HepG2 (cell line): ENCODE results near the gene FAM184B. TPM values are rescaled to one million over a fixed set of nuclear protein-coding genes. Genes with fewer than 3 reads are reported as not detected.

Experiments
- CBFB ChIP-seq: sonication (generic); formaldehyde crosslinking; IDR thresholded peaks from 2 replicates; pipeline ENCODE4 v1.4.0; 2020; ENCODE audit warnings: missing genetic modification reagents
- ETV5 ChIP-seq: IDR thresholded peaks from 2 replicates; pipeline ENCODE4 v1.6.1; 2018; ENCODE audit warnings: missing biosample characterization, missing genetic modification reagents, inconsistent platforms, borderline replicate concordance
- HMG20A ChIP-seq: IDR thresholded peaks from 2 replicates; pipeline ENCODE4 v1.6.1; 2016; ENCODE audit warnings: borderline replicate concordance
- RFX3 ChIP-seq: IDR thresholded peaks from 2 replicates; pipeline ENCODE4 v1.6.1; 2016; ENCODE audit warnings: missing biosample characterization, missing genetic modification reagents
- RORA ChIP-seq: sonication (generic); formaldehyde crosslinking; IDR thresholded peaks from 2 replicates; pipeline ENCODE4 v1.5.0; 2020; ENCODE audit warnings: mild to moderate bottlenecking, missing genetic modification reagents, moderate library complexity
- SALL2 ChIP-seq: sonication (generic); formaldehyde crosslinking; IDR thresholded peaks from 2 replicates; pipeline ENCODE4 v1.8.1; 2023; ENCODE audit warnings: mild to moderate bottlenecking, missing genetic modification reagents, inconsistent platforms
- ZFP37 ChIP-seq: sonication (generic); formaldehyde crosslinking; IDR thresholded peaks from 2 replicates; pipeline ENCODE4 v1.4.0; 2020; ENCODE audit warnings: missing genetic modification reagents, borderline replicate concordance
- ZMYM3 ChIP-seq: sonication (generic); formaldehyde crosslinking; IDR thresholded peaks from 2 replicates; pipeline ENCODE4 v1.5.1; 2020; ENCODE audit warnings: mild to moderate bottlenecking, missing genetic modification reagents
- ZNF44 ChIP-seq: sonication (generic); formaldehyde crosslinking; IDR thresholded peaks from 2 replicates; pipeline ENCODE4 v1.5.1; 2020; ENCODE audit warnings: mild to moderate bottlenecking, missing genetic modification reagents
- ZNF777 ChIP-seq: sonication (generic); formaldehyde crosslinking; IDR thresholded peaks from 2 replicates; pipeline ENCODE4 v1.4.0; 2020; ENCODE audit warnings: missing genetic modification reagents
- ZSCAN21 ChIP-seq: sonication (generic); formaldehyde crosslinking; IDR thresholded peaks from 2 replicates; pipeline ENCODE4 v1.8.0; 2022; ENCODE audit warnings: mild to moderate bottlenecking, missing genetic modification reagents, moderate library complexity, borderline replicate concordance
- polyA plus RNA-seq, 8 experiments: library from polyadenylated mRNA; depleted of rRNA in 3 of 8; stranded (reverse) in 7 of 8; unstranded in 1 of 8; fragments of >200 nt; fragmentation: Illumina TruSeq in 4 of 8; extraction: Trizol in 4 of 8; gene quantifications; 2 replicates each; pipeline versions ENCODE4 v1.2.1 to v1.2.3, GENCODE V29; 2011 to 2016; ENCODE audit warnings: low read depth in 4 of 8, missing spikeins in 1 of 8, mixed read lengths in 1 of 8; ENCODE audit not compliant: insufficient read depth in 1 of 8
- total RNA-seq, 5 experiments: library from RNA; depleted of rRNA; stranded (reverse); fragments of >200 nt; fragmentation: Illumina TruSeq; extraction: Trizol; gene quantifications; 2 replicates each; pipeline ENCODE4 v1.2.3, GENCODE V29; 2016; ENCODE audit warnings: low read depth in 1 of 5
- TF ChIP-seq, protein P1 (sequence below): sonication (generic); formaldehyde crosslinking; IDR thresholded peaks from 2 replicates; pipeline ENCODE4 v1.4.0; 2020; ENCODE audit warnings: missing genetic modification reagents
- TF ChIP-seq, protein P2 (sequence below), 2 experiments: IDR thresholded peaks; 2 replicates each; pipeline ENCODE4 v1.6.1; 2011 to 2012; ENCODE audit warnings: low read length in 2 of 2, borderline replicate concordance in 1 of 2, low read depth in 1 of 2, mild to moderate bottlenecking in 1 of 2, moderate library complexity in 1 of 2
- TF ChIP-seq, protein P3 (sequence below): fragments of 450-650 bp; IDR thresholded peaks from 2 replicates; pipeline ENCODE4 v1.6.1; 2017; ENCODE audit warnings: mild to moderate bottlenecking
- TF ChIP-seq, protein P4 (sequence below): sonication (generic); formaldehyde crosslinking; IDR thresholded peaks from 2 replicates; pipeline ENCODE4 v1.4.0; 2020; ENCODE audit warnings: missing genetic modification reagents

Gene FAM184B
- total and polyA plus RNA-seq, 2 of the 13 experiments (the other 11 are each of a cell fraction or from before 2014, with no cell fraction given) = not detected

DNA sequence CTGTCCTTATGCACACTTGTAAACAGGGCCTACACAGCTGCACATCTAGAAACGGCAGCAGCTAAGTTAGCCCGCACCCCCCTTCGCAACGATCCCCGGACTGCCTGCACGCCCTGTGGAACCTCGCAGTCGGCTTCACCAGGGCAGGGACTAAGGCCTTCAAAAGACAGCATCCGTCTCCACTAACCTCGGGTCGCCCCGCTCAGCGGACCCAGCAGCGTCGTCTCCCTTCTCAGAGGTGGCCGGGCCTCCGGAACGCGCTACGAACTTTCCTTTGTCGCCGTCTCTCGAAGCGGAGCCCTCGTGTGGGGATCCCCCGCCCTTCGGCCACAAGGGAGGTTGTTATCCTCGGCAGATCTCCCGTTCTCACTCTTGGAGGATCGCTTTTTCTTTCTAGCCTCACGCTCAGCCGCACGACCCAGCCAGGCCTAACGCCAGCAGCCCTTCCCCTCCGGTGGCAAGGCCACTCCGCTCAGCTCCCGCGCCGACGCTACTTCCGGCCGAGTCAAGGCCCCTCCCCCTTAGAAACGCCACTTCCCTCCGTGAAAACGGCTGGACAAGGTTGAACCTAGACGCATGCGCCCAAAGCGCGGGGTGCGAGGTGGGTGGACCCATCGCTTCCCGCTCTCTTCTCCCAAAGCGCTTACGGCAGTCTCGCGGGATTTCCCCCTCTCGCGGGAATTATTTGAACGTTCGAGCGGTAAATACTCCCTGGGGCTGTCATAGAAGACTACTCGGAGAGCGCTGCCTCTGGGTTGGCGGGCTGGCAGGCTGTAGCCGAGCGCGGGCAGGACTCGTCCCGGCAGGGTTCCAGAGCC, 29.0 kb upstream of the FAM184B start, which contains the start of the genes DCAF16 and NCAPG (continued):
- peak; percentile 75; the same call in 1 of the 2 replicates for TF ChIP-seq ETV5 (CRISPR knock-in tag)
- no peak for TF ChIP-seq HMG20A
- no peak; the same call in 1 of the 2 replicates for TF ChIP-seq ZMYM3
- no peak for TF ChIP-seq ZFP37 (CRISPR knock-in tag)
- TF ChIP-seq RFX3 (CRISPR knock-in tag) = no peak
- TF ChIP-seq RORA (CRISPR knock-in tag) = no peak
- peak; percentile 71 for TF ChIP-seq ZNF777 (CRISPR knock-in tag)
- TF ChIP-seq, protein P1, sequence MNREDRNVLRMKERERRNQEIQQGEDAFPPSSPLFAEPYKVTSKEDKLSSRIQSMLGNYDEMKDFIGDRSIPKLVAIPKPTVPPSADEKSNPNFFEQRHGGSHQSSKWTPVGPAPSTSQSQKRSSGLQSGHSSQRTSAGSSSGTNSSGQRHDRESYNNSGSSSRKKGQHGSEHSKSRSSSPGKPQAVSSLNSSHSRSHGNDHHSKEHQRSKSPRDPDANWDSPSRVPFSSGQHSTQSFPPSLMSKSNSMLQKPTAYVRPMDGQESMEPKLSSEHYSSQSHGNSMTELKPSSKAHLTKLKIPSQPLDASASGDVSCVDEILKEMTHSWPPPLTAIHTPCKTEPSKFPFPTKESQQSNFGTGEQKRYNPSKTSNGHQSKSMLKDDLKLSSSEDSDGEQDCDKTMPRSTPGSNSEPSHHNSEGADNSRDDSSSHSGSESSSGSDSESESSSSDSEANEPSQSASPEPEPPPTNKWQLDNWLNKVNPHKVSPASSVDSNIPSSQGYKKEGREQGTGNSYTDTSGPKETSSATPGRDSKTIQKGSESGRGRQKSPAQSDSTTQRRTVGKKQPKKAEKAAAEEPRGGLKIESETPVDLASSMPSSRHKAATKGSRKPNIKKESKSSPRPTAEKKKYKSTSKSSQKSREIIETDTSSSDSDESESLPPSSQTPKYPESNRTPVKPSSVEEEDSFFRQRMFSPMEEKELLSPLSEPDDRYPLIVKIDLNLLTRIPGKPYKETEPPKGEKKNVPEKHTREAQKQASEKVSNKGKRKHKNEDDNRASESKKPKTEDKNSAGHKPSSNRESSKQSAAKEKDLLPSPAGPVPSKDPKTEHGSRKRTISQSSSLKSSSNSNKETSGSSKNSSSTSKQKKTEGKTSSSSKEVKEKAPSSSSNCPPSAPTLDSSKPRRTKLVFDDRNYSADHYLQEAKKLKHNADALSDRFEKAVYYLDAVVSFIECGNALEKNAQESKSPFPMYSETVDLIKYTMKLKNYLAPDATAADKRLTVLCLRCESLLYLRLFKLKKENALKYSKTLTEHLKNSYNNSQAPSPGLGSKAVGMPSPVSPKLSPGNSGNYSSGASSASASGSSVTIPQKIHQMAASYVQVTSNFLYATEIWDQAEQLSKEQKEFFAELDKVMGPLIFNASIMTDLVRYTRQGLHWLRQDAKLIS = no peak
- TF ChIP-seq, protein P2, sequence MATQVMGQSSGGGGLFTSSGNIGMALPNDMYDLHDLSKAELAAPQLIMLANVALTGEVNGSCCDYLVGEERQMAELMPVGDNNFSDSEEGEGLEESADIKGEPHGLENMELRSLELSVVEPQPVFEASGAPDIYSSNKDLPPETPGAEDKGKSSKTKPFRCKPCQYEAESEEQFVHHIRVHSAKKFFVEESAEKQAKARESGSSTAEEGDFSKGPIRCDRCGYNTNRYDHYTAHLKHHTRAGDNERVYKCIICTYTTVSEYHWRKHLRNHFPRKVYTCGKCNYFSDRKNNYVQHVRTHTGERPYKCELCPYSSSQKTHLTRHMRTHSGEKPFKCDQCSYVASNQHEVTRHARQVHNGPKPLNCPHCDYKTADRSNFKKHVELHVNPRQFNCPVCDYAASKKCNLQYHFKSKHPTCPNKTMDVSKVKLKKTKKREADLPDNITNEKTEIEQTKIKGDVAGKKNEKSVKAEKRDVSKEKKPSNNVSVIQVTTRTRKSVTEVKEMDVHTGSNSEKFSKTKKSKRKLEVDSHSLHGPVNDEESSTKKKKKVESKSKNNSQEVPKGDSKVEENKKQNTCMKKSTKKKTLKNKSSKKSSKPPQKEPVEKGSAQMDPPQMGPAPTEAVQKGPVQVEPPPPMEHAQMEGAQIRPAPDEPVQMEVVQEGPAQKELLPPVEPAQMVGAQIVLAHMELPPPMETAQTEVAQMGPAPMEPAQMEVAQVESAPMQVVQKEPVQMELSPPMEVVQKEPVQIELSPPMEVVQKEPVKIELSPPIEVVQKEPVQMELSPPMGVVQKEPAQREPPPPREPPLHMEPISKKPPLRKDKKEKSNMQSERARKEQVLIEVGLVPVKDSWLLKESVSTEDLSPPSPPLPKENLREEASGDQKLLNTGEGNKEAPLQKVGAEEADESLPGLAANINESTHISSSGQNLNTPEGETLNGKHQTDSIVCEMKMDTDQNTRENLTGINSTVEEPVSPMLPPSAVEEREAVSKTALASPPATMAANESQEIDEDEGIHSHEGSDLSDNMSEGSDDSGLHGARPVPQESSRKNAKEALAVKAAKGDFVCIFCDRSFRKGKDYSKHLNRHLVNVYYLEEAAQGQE (IDR thresholded peaks at IDR 0.05; ENCODE audit: borderline replicate concordance in 1 of 2, low read depth in 1 of 2, low read length in 2 of 2) = no peak
- TF ChIP-seq ZSCAN21 (CRISPR knock-in tag) = no peak
- no peak for TF ChIP-seq ZNF44
- TF ChIP-seq, protein P3, sequence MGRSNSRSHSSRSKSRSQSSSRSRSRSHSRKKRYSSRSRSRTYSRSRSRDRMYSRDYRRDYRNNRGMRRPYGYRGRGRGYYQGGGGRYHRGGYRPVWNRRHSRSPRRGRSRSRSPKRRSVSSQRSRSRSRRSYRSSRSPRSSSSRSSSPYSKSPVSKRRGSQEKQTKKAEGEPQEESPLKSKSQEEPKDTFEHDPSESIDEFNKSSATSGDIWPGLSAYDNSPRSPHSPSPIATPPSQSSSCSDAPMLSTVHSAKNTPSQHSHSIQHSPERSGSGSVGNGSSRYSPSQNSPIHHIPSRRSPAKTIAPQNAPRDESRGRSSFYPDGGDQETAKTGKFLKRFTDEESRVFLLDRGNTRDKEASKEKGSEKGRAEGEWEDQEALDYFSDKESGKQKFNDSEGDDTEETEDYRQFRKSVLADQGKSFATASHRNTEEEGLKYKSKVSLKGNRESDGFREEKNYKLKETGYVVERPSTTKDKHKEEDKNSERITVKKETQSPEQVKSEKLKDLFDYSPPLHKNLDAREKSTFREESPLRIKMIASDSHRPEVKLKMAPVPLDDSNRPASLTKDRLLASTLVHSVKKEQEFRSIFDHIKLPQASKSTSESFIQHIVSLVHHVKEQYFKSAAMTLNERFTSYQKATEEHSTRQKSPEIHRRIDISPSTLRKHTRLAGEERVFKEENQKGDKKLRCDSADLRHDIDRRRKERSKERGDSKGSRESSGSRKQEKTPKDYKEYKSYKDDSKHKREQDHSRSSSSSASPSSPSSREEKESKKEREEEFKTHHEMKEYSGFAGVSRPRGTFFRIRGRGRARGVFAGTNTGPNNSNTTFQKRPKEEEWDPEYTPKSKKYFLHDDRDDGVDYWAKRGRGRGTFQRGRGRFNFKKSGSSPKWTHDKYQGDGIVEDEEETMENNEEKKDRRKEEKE = no peak
- peak; percentile 89 for TF ChIP-seq SALL2 (CRISPR knock-in tag)
- no peak for TF ChIP-seq CBFB (CRISPR knock-in tag)
- TF ChIP-seq, protein P4, sequence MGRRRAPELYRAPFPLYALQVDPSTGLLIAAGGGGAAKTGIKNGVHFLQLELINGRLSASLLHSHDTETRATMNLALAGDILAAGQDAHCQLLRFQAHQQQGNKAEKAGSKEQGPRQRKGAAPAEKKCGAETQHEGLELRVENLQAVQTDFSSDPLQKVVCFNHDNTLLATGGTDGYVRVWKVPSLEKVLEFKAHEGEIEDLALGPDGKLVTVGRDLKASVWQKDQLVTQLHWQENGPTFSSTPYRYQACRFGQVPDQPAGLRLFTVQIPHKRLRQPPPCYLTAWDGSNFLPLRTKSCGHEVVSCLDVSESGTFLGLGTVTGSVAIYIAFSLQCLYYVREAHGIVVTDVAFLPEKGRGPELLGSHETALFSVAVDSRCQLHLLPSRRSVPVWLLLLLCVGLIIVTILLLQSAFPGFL (CRISPR knock-in tag) = no peak
